Glomerular visceral epithelial cell (primary cell): ENCODE results near the gene TAF5L.
"Not testable (repeated sequence)": the region's sequence is repeated elsewhere in the genome, so short reads cannot be mapped to it uniquely, and the experiment has no call there.

ENCODE experiments used
- DNase-seq: peaks from one replicate; pipeline ENCODE4 v3.0.0-alpha.2; 2016; ENCODE audit errors: extremely low spot score

TAF5L gene

DNA sequence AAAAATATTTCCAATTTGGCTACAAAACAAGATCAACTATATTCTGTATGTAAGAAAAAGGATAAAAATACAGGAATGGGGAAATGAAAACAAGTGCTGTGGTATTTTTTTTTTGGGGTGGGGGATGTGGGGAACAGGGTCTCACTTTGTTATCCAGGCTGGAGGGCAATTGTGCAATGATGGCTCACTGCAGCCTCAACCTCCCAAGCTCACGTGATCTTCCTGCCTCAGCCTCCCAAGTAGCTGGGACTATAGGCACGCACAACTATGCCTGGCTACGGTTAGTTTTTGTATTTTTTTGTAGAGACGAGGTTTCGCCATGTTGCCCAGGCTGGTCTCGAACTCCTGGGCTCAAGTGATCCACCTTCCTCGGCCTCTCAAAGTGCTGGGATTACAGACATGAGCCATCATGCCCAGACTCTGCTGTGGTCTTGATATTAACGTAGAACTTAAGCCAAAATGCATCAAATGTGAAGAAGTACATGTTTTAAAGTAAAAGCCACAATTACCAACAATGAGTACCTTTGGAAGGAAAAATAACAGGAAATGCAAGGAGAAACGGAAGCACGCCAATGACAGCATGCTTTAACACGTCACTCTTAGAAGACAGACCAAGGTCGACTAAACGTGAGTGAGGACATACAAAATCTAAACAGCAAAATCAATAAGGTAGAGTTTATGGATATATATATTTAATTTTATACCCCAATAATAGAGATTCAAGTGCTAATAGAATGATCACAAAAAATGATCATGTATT lies 58.6 kb downstream of the TAF5L start:
- DNase-seq, result no peak

DNA sequence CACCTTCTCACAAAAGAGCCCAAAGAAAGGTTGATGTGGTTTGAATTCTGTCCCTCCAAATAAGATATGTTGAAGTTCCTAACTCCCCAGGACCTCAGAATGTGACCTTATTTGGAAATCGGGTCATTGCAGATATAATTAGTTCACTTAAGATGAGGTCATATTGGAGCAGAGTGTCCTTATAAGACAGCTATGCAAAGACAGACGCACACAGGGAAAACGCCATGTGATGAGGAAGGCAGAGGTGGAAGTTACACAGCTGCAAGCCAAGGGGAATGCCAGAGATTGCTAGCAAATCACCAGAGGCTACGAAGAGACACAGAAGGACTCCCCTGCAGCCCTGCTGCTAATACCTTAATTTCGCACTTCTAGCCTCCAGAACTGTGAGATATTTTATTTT lies 62.2 kb downstream of the TAF5L start:
- no peak for DNase-seq

DNA sequence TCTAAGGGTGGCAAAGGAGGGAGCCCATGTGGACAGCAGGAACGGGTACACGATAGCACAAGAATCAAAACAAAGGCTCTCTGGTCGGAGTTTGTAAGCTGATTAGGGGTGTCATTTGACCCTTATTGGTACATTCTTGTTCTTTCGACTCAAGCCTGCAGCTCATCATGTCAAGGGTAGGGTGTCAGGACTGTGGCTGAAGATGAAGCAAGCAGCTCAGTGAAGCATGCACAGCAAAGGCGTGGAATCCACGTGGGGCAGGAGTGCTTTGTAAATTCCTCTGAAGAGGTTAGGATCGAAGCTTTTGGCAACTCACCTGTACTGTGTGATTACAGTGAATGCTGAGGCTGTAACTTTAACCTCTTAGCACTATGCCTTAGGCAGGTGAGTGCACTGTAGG lies 62.7 kb downstream of the TAF5L start:
- peak; percentile 31 for DNase-seq

GRCh38 chr1:229562686-229563085 lies 63.2 kb downstream of the TAF5L start:
- DNase-seq, result no peak

DNA sequence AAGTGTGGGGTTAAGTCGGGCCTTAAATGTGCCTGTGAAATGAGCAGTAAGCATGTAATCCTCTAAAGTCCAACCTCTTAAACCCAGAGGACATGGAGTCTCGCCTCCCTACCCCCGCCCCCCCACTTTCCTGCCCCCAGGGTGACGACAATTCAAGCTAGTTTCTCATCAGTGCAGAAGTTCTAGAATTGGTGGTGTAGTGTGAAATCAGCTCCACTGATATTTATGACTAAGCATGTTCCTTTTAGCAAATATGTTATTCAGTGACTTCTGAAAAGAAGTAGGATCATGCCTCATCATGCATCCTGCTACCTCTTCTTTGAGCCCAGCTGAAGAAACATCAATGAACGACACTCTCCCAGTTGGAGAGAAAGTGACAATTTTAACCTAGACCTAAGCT lies 64.8 kb downstream of the TAF5L start:
- DNase-seq, result no peak

DNA sequence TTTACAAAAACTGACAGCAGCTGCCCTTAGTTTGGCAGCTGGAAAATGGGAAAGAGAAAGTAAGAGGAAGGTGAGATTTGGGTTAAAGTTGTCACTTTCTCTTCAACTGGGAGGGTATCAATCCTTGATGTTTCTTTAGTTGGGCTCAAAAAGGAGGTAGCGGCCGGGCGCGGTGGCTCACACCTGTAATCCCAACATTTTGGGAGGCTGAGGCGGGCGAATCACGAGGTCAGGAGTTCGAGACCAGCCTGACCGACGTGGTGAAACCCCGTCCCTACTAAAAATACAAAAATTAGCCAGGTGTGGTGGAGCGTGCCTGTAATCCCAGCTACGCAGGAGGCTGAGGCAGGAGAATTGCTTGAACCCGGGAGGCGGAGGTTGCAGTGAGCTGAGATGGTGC lies 65.8 kb downstream of the TAF5L start:
- not testable (repeated sequence) for DNase-seq

DNA sequence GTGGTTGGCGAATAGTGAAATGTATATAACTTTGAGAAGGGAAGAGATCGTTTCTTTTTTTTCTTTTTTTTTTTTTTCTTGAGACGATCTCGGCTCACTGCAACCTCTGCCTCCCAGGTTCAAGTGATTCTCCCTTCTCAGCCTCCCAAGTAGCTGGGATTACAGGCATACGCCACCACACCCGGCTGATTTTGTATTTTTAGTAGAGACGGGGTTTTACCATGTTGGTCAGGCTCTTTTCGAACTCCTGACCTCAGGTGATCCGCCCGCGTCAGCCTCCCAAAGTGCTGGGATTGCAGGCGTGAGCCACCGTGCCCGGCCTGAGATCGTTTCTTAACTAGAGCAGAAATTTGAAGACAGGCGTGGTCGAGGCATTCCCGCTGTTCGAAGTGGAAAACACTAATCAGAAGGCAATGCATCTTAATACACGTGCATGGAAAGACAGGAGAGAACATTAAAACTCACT lies 66.6 kb downstream of the TAF5L start:
- DNase-seq, result not testable (repeated sequence)

DNA sequence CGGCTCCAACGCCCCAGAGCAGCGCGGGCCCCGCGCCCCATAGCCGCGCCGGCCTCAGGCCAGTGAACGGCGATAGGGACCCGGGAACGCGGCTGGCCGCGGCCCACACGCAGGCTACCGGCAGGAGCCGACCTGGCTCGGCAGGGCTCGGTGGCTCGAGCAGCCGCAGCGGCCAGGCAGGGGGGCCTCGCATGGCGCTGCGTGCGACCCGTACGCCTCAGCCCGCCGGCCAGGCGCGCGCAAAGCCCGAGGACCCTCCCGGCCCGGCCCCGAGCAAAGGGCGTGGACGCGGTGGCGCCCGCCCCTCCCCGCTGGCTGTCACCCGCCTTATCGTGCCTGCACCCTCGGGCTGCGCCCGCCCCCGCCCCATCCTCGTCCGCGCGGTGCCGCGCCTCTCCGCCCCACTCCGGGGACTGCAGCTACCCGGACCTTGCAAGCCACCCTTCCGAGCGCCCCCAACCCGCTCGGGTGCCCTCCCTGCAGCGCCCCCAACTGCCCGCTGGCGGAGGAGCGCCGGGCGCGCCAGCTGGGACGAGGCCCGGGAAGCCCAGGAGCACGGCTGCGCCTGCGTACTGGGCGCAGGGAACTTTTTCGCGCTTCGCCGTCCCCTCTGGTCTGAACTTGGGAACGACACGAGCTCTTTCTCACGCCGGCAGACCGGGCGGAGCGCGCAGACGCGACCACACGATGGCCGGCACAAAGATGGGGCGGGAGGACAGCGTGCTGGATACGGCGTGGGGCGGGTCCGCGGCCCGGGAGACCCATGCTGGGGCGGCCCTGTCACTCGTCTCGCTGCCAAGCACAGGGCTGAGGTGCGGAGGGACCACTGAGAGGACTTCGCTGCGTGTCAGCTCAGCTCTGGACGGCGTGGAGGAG lies 67.2 kb downstream of the TAF5L start, which contains the start of gene ABCB10:
Gene ABCB10, minus strand, starts transcription at position 248 of the 876 bp plus-strand sequence. Its CDS starts 55 bp downstream, at position 193.
- peak; percentile 98 for DNase-seq

DNA sequence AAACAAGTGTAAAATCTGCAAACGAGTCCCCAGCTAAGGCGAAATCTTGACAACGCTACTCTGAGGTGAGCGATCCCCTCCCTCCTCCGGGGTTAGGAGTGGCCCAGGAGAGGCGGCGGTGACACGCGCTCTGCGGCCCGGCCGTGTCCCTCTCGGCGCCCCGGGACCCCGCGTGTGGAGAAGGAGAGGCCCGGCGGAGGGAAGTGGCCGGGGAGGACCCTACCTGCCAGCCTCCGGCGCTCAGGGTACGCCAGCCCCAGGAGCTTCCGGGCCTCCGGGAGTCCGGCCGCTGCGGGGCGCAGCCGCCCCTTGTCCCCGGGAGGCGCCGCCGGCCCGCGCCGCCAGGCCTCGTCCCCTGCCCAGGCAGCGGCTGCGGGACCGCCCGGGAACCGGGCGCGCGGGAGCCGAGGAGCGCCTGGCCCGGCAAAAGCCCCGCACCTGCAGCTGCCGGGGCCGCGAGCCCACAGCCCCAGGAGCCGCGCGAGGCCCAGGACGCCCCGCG lies 68.0 kb downstream of the TAF5L start:
- peak; percentile 30 for DNase-seq

DNA sequence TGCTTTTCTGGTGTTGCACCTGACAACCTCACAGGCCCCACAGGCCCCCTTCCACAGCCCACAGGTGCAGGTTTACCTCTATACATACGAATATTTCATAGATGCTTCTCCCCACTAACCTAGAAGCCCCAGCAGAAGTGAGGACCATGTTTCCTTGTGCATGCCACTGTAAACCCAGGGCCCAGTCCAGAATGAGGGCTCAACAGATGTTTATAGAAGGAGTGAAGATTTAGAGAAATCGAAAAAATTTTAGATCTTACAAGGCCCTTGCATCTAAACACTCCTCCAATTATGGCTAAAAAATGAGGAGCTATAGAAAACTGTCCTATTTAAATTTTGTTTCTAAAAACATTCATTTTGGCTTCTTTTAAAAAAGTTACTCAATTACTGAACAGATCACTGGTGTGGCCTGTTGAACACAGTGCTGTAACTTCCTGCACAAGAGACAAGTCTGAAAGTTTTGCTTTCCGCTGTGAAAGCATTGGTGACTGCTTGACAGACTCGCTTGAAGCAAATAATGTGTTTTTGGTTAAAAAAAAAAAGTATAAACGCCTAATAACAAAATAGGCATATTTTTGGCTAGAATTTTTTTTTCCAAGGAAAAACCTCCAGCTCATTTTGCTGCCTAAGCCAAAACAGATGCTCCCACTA lies 68.6 kb downstream of the TAF5L start:
- no peak for DNase-seq

DNA sequence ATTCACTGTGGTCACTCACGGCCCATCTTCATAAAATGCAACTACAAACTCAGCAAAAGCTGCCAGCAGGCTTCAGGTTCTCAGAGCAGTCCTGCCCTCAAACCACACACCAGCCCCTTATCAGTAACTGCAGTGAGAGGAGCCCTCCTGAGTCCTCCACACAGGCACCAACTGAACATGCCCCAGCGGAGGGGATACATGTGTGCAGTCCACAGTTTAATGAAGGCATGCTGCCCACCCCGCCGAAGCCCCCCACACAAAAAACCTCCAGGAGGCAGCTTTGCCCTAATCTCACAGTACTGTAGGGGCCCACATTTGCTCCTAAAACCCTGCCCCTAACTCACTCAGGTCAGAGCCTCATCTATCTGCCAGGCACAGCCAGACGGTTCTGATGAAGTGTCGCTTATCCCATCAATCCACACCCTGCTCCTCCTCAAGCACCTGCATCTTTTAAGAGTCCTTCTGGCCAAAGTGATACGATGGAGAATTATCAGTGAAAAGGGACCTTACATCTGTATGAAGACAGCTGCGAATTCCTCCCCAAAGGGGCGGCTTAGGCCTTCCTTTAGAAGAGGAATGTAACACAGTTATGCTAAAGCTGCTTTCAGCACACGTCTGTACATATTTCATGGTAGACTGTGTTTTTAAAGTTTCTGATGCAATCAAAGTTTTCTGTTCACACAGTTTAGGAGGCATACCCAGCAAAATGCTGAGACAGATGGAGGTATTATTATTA lies 70.9 kb downstream of the TAF5L start:
- no peak for DNase-seq

- DNase-seq, result no peak
These were observed 72.2 kb downstream of the TAF5L start for GRCh38 chr1:229553621-229554130.

DNA sequence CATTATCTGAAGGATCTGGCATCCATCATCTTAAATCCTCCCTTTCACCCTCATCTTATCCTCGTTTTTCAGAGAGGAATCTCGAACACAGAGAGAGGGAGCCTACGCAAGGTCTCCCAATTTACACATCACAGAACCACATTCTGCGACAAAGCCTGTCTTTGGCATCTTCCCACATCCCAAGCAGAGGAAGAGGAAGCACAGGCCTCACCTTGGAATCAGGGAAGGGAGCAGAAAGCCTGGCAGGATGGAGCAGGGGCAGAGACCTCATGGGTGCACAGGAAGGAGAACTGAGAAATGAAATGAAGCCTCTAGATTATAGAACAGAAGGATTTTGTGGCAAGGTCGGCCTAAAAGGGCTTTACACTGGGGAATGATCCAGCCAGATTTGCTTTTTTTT lies 73.2 kb downstream of the TAF5L start:
- no peak for DNase-seq

DNA sequence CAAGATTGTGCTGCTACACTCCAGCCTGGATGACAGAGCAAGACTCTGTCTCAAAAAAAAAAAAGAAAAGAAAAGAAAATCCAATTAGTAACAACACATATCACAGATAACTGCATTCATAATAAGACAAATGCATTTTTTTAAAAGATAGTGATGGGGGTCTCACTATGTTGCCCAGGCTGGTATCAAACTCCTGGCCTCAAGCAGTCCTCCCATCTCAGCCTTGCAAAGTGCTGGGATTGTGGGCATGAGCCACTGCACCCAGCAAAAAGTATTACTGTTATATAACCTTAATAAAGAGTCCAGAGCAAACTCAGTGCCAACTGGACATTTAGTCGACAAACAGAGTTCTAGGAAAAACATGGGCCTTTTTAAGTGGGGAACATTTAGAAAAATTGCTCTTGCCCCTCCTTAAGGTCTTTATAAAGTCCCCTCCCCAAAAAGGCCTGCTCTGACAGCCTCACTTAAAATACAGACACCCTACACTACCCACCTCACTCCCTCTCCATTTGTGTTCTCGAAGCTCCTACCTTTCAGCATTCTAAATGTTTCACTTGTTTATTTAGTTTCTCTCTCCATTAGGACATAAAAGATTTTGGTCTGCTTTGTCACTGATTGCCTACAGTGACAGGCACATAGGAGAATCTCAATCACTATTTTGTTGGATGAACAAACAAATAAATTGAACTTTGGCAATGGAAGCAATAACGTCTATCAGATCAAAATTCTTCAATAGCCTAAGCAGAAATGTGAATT lies 74.9 kb downstream of the TAF5L start:
- no peak for DNase-seq

DNA sequence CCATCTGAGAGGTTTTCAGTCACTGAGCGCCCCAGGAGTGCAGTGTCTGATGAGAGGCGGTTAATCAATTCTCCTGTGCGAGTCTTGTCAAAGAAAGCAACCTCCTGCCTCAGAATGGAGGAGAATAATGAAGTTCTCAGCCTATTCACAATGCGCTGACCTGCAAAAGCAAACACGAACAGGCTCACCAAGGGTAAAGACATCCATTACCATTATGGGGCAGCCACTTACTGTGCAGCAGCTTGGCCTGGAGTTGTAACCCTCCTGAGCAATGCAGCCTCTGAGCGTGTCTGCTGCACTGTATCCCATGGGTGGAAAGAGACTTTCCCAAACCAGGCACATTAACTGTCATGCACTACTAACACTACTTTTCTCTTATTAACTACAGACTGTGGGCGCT lies 78.4 kb downstream of the TAF5L start:
- no peak for DNase-seq

DNA sequence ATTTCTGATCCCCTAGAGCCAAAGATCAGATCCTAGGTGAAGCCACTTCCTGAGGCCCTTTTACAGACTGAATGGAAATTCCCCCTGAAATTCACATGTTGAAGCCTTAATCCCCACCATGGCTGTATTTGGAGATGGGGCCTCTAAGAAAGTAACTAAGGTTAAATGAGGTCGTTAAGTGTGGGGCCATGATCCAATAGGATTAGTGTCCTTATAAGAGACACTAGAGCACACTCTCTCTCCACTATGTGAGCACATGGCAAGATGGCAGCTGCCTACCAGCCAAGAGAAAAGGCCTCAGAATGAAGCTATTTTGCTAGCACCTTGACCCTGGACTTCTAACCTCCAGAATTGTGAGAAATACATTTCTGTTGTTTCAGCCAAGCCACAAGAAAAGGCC lies 81.3 kb downstream of the TAF5L start:
- no peak for DNase-seq
